Activated CD8-positive, alpha-beta T cell treated with anti-CD3 and anti-CD28 coated beads, Interleukin-2, amount 10 ng/mL, durations not matched to agents 7 days and 5 days (primary cell): ENCODE results near the gene PSEN1. TPM values are rescaled to one million over a fixed set of nuclear protein-coding genes. Genes with fewer than 3 reads are reported as not detected.
"Not testable (repeated sequence)": the region's sequence is repeated elsewhere in the genome, so short reads cannot be mapped to it uniquely, and the experiment has no call there.

Experiments
- ATAC-seq: fragments of 150-1000 bp; cut with Tn5 transposase; one replicate; pipeline ENCODE4 v1.10.0; 2021; ENCODE audit warnings: moderate library complexity
- CTCF ChIA-PET: fragments of 350-600 bp; sonication (Branson Sonifier 250); formaldehyde crosslinking; loops from one replicate; lab custom pipeline; 2021; ENCODE audit warnings: antibody characterized with exemption; lab: Charles Lee
- POLR2A ChIA-PET: fragments of 350-600 bp; sonication (Branson Sonifier 250); formaldehyde crosslinking; loops from one replicate; lab custom pipeline; 2021; ENCODE audit warnings: antibody characterized with exemption; lab: Charles Lee
- DNase-seq: peaks from one replicate; pipeline ENCODE4 v3.0.0-alpha.2; 2020
- H3K27ac Mint-ChIP-seq: one replicate; pipeline ENCODE4 v1.8.0; 2021; ENCODE audit warnings: mild to moderate bottlenecking, mixed read lengths
- H3K27me3 Mint-ChIP-seq: one replicate; pipeline ENCODE4 v1.8.0; 2021; ENCODE audit warnings: low read depth, mixed read lengths
- H3K36me3 Mint-ChIP-seq: one replicate; pipeline ENCODE4 v1.8.0; 2021; ENCODE audit warnings: low read depth, mixed read lengths
- H3K4me1 Mint-ChIP-seq: one replicate; pipeline ENCODE4 v1.8.0; 2021; ENCODE audit warnings: low read depth, mixed read lengths
- H3K4me3 Mint-ChIP-seq: one replicate; pipeline ENCODE4 v1.8.0; 2021; ENCODE audit warnings: mild to moderate bottlenecking, mixed read lengths
- H3K9me3 Mint-ChIP-seq: one replicate; pipeline ENCODE4 v1.8.0; 2022; ENCODE audit warnings: mixed read lengths; ENCODE audit not compliant: insufficient read depth
- total RNA-seq, 2 experiments: library from RNA; stranded (reverse); gene quantifications; one replicate each; pipeline ENCODE4 v1.2.3, GENCODE V29; 2021

Gene PSEN1
- total RNA-seq, 2 experiments from 2014 or later, result 33.0 to 33.7 TPM

DNA sequence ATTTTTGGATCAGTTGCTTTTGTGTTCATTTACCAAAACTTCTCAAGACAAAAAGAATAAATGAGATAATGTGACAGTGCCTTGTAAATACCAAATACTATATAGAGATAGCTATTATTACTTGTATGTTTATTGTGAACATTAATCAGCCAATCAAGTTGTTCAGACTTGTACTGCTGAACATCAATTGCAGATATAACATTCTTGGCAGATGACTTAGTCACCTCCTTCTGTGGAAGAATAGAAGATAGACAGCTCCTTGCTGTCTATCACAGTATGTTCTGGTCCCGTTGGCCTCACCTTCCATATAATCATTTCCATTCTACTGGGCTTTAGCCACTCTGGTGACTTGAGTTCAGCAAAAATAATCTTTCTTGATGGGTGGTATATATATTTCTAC lies 30.1 kb downstream of the PSEN1 start:
- H3K4me1 Mint-ChIP-seq, result no peaks in the 10 kb centered on the region
- ChIA-PET POLR2A (no interaction called here), CTCF (interaction anchor here (1.8 kb wide), 1 partner anchor 306 kb away, joined by 5 read pairs; no protein-coding TSS in a partner anchor)
- no peak for ATAC-seq
- DNase-seq, result no peak
- no peak overlapping the region for H3K4me3 Mint-ChIP-seq
- peaks cover 31% of the 10 kb centered on the region for H3K36me3 Mint-ChIP-seq
- H3K9me3 Mint-ChIP-seq, result no peaks in the 10 kb centered on the region
- H3K27ac Mint-ChIP-seq, result no peak overlapping the region
- no peaks in the 10 kb centered on the region for H3K27me3 Mint-ChIP-seq

DNA sequence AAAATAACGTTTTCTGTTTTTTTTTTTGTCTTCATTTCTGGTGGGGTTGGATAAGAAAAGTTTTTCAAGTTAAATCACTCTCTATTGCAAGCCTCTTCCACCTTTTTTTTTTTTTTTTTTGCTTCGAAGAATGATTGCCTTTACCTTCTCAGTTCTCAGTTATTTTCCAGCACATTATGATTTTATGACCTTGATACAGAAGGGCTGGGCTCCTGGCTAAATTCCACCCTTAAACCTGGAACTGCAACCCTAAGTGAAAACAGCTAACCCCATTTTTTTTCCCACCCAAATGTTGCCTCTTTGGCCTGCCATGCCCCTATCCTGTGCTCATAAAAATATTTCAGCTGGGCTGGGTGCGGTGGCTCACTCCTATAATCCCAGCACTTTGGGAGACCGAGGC lies 31.4 kb downstream of the PSEN1 start:
- no peak for DNase-seq
- no peaks in the 10 kb centered on the region for H3K9me3 Mint-ChIP-seq
- H3K27ac Mint-ChIP-seq, result no peak overlapping the region
- ATAC-seq, result no peak
- H3K4me1 Mint-ChIP-seq, result peaks cover under 1% of the 10 kb centered on the region
- H3K27me3 Mint-ChIP-seq, result no peaks in the 10 kb centered on the region
- ChIA-PET POLR2A (no interaction called here), CTCF (interaction anchor here (1.5 to 1.8 kb wide), 2 partner anchors 128 to 304 kb away, joined by 3 to 5 read pairs; no protein-coding TSS in a partner anchor)
- peaks cover 35% of the 10 kb centered on the region for H3K36me3 Mint-ChIP-seq
- no peak overlapping the region for H3K4me3 Mint-ChIP-seq

DNA sequence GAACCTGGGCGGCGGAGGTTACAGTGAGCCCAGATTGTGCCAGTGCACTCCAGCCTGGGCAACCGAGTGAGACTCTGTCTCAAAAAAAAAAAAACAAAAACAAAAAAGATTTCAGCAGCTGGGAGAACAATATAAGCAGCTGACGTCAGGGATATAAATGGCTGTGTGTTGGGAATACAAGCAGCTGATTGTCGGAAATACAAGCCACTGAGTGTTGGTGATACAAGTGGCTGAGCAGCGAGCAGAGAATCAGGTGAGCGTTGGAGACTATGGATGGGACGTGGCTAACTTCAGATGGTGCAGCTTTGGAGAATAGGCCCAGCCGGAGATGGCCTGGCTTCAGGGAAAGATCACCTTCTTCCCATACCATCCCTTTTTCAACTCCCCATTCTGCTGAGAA lies 32.0 kb downstream of the PSEN1 start:
- peaks cover 3% of the 10 kb centered on the region for H3K4me1 Mint-ChIP-seq
- no peaks in the 10 kb centered on the region for H3K9me3 Mint-ChIP-seq
- H3K27me3 Mint-ChIP-seq, result no peaks in the 10 kb centered on the region
- ChIA-PET POLR2A (no interaction called here), CTCF (interaction anchor here (1.5 kb wide), 1 partner anchor 127 kb away, joined by 3 read pairs; no protein-coding TSS in a partner anchor)
- no peak for ATAC-seq
- H3K4me3 Mint-ChIP-seq, result no peak overlapping the region
- peaks cover 39% of the 10 kb centered on the region for H3K36me3 Mint-ChIP-seq
- DNase-seq, result no peak
- H3K27ac Mint-ChIP-seq, result no peak overlapping the region

DNA sequence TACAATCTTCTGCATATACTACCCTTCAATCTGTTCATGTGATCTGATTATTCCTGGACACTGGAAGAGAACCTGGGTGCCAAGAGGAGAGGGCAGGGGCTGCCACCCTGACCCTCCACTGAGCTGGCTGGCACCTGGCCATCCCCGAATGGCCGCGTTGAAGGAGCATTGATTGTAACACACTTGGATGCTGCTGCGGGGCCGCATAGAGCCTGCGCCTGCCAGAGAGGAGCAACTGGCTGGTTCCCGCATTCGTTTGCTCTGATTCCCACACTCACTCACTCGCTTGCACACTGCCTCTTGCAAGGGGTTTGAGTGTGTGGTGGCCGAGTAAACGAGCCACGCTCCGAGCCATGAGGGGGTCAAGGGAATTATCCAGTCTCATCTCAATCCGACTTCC lies 32.4 kb downstream of the PSEN1 start:
- DNase-seq (no peak), ATAC-seq (no peak)
- H3K4me1 Mint-ChIP-seq, result peaks cover 3% of the 10 kb centered on the region
- ChIA-PET CTCF (no interaction called here), POLR2A (no interaction called here)
- no peak overlapping the region for H3K4me3 Mint-ChIP-seq
- no peak overlapping the region for H3K27ac Mint-ChIP-seq
- H3K36me3 Mint-ChIP-seq, result peaks cover 41% of the 10 kb centered on the region
- no peaks in the 10 kb centered on the region for H3K9me3 Mint-ChIP-seq
- H3K27me3 Mint-ChIP-seq, result no peaks in the 10 kb centered on the region

DNA sequence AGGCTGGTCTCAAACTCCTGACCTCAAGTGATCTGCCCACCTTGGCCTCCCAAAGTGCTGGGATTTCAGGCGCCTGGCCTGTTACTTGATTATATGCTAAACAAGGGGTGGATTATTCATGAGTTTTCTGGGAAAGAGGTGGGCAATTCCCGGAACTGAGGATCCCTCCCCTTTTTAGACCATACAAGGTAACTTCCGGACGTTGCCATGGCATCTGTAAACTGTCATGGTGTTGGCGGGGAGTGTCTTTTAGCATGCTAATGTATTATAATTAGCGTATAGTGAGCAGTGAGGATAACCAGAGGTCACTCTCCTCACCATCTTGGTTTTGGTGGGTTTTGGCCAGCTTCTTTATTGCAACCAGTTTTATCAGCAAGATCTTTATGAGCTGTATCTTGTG lies 33.5 kb downstream of the PSEN1 start:
- ATAC-seq, DNase-seq, CTCF ChIA-PET, H3K27ac Mint-ChIP-seq, H3K4me3 Mint-ChIP-seq, H3K4me1 Mint-ChIP-seq, H3K27me3 Mint-ChIP-seq, POLR2A ChIA-PET, H3K9me3 Mint-ChIP-seq: not testable (repeated sequence)
- peaks cover 38% of the 10 kb centered on the region for H3K36me3 Mint-ChIP-seq

DNA sequence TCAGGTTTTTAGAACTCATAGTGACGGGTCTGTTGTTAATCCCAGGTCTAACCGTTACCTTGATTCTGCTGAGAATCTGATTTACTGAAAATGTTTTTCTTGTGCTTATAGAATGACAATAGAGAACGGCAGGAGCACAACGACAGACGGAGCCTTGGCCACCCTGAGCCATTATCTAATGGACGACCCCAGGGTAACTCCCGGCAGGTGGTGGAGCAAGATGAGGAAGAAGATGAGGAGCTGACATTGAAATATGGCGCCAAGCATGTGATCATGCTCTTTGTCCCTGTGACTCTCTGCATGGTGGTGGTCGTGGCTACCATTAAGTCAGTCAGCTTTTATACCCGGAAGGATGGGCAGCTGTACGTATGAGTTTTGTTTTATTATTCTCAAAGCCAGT lies 34.4 kb downstream of the PSEN1 start:
- POLR2A ChIA-PET, result no interaction called here
- Mint-ChIP-seq H3K36me3 (peaks cover 39% of the 10 kb centered on the region), H3K4me3 (no peak overlapping the region), H3K4me1 (peaks cover 3% of the 10 kb centered on the region), H3K27ac (peak overlapping the region; percentile 44), H3K27me3 (no peaks in the 10 kb centered on the region), H3K9me3 (no peaks in the 10 kb centered on the region)
- ATAC-seq (no peak), DNase-seq (no peak)
- CTCF ChIA-PET, result no interaction called here

DNA sequence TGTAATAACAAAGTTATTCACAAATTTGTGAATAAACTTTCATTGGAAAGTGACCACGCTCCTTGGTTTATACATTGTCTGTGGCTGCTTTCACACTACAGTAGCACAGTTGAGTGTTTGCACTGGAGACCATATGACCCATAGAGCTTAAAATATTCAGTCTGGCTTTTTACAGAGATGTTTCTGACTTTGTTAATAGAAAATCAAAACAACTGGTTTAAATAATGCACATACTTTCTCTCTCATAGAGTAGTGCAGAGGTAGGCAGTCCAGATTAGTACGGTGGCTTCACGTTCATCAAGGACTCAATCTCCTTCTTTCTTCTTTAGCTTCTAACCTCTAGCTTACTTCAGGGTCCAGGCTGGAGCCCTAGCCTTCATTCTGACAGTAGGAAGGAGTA lies 36.2 kb downstream of the PSEN1 start:
- H3K27ac Mint-ChIP-seq, result no peak overlapping the region
- ChIA-PET CTCF (interaction anchor here (0.6 to 2.3 kb wide), 13 partner anchors 11 to 398 kb away, joined by 3 to 41 read pairs (median 4); no protein-coding TSS in a partner anchor), POLR2A (no interaction called here)
- H3K9me3 Mint-ChIP-seq, result no peaks in the 10 kb centered on the region
- H3K27me3 Mint-ChIP-seq, result no peaks in the 10 kb centered on the region
- no peak for DNase-seq
- no peak for ATAC-seq
- H3K4me3 Mint-ChIP-seq, result no peak overlapping the region
- H3K4me1 Mint-ChIP-seq, result peaks cover 3% of the 10 kb centered on the region
- H3K36me3 Mint-ChIP-seq, result peaks cover 44% of the 10 kb centered on the region

DNA sequence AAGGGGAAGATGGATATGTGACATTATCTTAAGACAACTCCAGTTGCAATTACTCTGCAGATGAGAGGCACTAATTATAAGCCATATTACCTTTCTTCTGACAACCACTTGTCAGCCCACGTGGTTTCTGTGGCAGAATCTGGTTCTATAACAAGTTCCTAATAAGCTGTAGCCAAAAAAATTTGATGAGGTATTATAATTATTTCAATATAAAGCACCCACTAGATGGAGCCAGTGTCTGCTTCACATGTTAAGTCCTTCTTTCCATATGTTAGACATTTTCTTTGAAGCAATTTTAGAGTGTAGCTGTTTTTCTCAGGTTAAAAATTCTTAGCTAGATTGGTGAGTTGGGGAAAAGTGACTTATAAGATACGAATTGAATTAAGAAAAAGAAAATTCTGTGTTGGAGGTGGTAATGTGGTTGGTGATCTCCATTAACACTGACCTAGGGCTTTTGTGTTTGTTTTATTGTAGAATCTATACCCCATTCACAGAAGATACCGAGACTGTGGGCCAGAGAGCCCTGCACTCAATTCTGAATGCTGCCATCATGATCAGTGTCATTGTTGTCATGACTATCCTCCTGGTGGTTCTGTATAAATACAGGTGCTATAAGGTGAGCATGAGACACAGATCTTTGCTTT lies 36.9 kb downstream of the PSEN1 start:
- Mint-ChIP-seq H3K4me3 (no peak overlapping the region), H3K27ac (no peak overlapping the region), H3K27me3 (no peaks in the 10 kb centered on the region), H3K9me3 (no peaks in the 10 kb centered on the region), H3K36me3 (peaks cover 44% of the 10 kb centered on the region), H3K4me1 (peaks cover 3% of the 10 kb centered on the region)
- peak; percentile 30 for DNase-seq
- ChIA-PET CTCF (interaction anchor here (0.6 to 2.3 kb wide), 19 partner anchors 11 to 397 kb away, joined by 3 to 41 read pairs (median 3); partner anchors contain the start of genes NUMB and RBM25), POLR2A (interaction anchor here (0.6 kb wide), 1 partner anchor 825 kb away, joined by 3 read pairs; no protein-coding TSS in a partner anchor)
- peak; percentile 30 for ATAC-seq

DNA sequence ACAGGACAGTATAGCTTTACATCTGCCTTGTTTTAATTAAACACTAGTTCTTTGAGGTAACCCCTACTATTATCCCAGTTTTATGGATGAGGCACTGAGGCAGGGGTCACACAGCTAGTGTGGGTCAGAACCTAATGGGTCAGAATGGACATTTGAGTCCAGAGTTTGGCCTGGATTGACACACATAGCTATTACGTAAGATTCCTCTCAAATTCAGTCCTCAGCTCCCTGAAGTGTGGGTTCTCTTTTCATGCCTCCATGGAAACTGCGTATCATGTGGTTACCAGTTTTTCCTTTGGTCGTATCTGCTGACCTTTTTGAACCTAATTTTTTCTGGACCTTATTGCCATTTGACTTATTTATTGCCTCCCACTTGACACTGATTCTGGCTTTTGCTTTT lies 40.4 kb downstream of the PSEN1 start:
- H3K4me3 Mint-ChIP-seq, result no peak overlapping the region
- POLR2A ChIA-PET, result no interaction called here
- H3K27ac Mint-ChIP-seq, result no peak overlapping the region
- DNase-seq (no peak), ATAC-seq (no peak)
- H3K9me3 Mint-ChIP-seq, result no peaks in the 10 kb centered on the region
- no peaks in the 10 kb centered on the region for H3K27me3 Mint-ChIP-seq
- peaks cover 27% of the 10 kb centered on the region for H3K36me3 Mint-ChIP-seq
- CTCF ChIA-PET, result interaction anchor here (0.8 to 1.2 kb wide), 2 partner anchors 59 to 118 kb away, joined by 3 to 4 read pairs; no protein-coding TSS in a partner anchor
- peaks cover 7% of the 10 kb centered on the region for H3K4me1 Mint-ChIP-seq

DNA sequence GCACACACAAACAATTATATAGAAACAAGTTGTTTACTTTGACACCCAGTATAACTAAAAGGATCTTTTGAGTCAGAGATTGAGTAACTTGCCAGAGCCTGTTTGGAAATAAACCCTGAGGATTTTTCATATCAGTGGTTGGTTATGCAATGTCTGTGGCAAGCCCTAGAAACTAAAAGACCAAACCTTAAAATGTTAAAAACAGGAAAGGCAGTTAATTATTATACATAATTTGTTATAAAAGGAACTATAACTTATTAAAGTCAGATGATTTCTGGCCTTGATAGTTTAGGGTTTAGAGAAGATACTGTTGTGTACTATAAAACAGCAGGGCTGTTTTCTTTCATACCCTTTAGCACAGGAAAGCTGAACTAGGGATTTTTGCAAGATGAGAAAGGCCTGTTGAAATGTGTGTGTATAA lies 44.1 kb downstream of the PSEN1 start:
- H3K4me3 Mint-ChIP-seq, result no peak overlapping the region
- H3K27me3 Mint-ChIP-seq, result no peaks in the 10 kb centered on the region
- peaks cover 11% of the 10 kb centered on the region for H3K36me3 Mint-ChIP-seq
- DNase-seq (no peak), ATAC-seq (no peak)
- H3K4me1 Mint-ChIP-seq, result peaks cover 3% of the 10 kb centered on the region
- CTCF ChIA-PET, result no interaction called here
- POLR2A ChIA-PET, result no interaction called here
- H3K9me3 Mint-ChIP-seq, result no peaks in the 10 kb centered on the region
- H3K27ac Mint-ChIP-seq, result no peak overlapping the region

DNA sequence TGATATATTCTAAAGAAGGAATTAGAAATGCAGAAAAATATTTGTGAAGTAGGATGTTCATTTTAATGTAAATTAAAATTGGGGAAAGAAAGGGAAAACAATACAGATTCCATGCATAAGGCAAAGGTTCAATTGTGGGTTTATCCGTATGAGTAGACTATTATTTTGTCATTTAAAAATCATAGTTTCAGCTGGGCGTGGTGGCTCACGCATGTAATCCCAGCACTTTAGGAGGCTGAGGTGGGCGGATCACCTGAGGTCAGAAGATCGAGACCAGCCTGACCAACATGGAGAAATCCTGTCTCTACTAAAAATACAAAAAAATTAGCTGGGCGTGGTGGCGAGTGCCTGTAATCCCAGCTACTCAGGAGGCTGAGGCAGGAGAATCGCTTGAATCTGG lies 44.7 kb downstream of the PSEN1 start:
- H3K36me3 Mint-ChIP-seq, result peaks cover 11% of the 10 kb centered on the region
- H3K27ac Mint-ChIP-seq, result not testable (repeated sequence)

DNA sequence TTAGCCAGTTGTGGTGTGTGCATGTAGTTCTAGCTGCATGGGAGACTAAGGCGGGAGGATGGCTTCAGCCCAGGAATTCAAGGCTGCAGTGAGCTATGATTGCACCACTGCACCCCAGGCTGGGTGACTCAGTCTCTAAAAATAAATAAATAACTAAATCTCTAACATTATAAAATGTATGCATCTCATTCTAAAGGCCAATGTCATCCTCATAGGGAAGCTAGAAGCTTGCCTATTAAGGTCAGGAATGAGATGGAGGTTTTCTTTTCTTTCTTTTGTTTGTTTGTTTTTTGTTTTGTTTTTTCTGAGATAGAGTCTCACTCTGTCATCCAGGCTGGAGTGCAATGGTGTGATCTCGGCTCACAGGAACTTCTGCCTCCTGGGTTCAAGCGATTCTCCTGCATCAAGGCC lies 52.2 kb downstream of the PSEN1 start:
- ATAC-seq (no peak), DNase-seq (no peak)
- ChIA-PET CTCF (no interaction called here), POLR2A (no interaction called here)
- no peaks in the 10 kb centered on the region for H3K27me3 Mint-ChIP-seq
- peaks cover 35% of the 10 kb centered on the region for H3K36me3 Mint-ChIP-seq
- H3K27ac Mint-ChIP-seq, result no peak overlapping the region
- no peaks in the 10 kb centered on the region for H3K9me3 Mint-ChIP-seq
- H3K4me1 Mint-ChIP-seq, result no peaks in the 10 kb centered on the region
- no peak overlapping the region for H3K4me3 Mint-ChIP-seq

More for the DNA sequence above, 44.7 kb downstream of the PSEN1 start:
- POLR2A ChIA-PET, H3K9me3 Mint-ChIP-seq, CTCF ChIA-PET, H3K27me3 Mint-ChIP-seq, ATAC-seq, H3K4me1 Mint-ChIP-seq, H3K4me3 Mint-ChIP-seq, DNase-seq: not testable (repeated sequence)
